Lower lobe of right lung (tissue), 2 donors: ENCODE results near the gene NPM1. TPM values are rescaled to one million over a fixed set of nuclear protein-coding genes. Genes with fewer than 3 reads are reported as not detected.
A peak's percentile ranks its signal among the peaks of the same experiment; 100 is the strongest.
"Not testable (repeated sequence)": the region's sequence is repeated elsewhere in the genome, so short reads cannot be mapped to it uniquely, and the experiment has no call there.

Experiments used
- ATAC-seq, 2 donors: fragments of 200-7000 bp; cut with Tn5 transposase; one replicate each; pipeline ENCODE4 v1.9.1; 2020 to 2022; ENCODE audit warnings: mild to moderate bottlenecking in 2 of 2, moderate library complexity in 2 of 2
- DNase-seq: peaks from one replicate; pipeline ENCODE4 v3.0.0-alpha.2; 2020
- H3K27ac ChIP-seq: fragments of 200-600 bp; one replicate; pipeline ENCODE4 v1.8.0; 2022
- H3K27me3 ChIP-seq: fragments of 200-600 bp; one replicate; pipeline ENCODE4 v1.8.0; 2022; ENCODE audit warnings: low read depth
- H3K36me3 ChIP-seq: fragments of 200-600 bp; one replicate; pipeline ENCODE4 v1.8.0; 2022; ENCODE audit warnings: mild to moderate bottlenecking
- H3K4me1 ChIP-seq: fragments of 200-600 bp; one replicate; pipeline ENCODE4 v1.8.0; 2022
- H3K4me3 ChIP-seq: fragments of 200-600 bp; one replicate; pipeline ENCODE4 v1.8.0; 2022; ENCODE audit warnings: mild to moderate bottlenecking
- H3K9me3 ChIP-seq: fragments of 200-600 bp; one replicate; pipeline ENCODE4 v1.8.0; 2022
- CTCF ChIP-seq: fragments of 200-600 bp; IDR thresholded peaks from one replicate; pipeline ENCODE4 v1.8.0; 2022; ENCODE audit warnings: antibody characterized with exemption, mild to moderate bottlenecking
- intact Hi-C: fragments of 100-400 bp; cut with DNase I; formaldehyde crosslinking; loops from one replicate; pipeline ENCODE4 v1.11.0; 2022
- total RNA-seq: library from RNA; stranded (reverse); fragmentation: NEBNext Ultra II Directional; extraction: Animal tissue kit (Norgen Biotek cat#: 25700); gene quantifications from one replicate; pipeline ENCODE4 v1.2.1, GENCODE V29; 2021
- donor health status: DM: no; HTN: yes; CAD: no; lungs with severe emphysema.

NPM1 gene
- total RNA-seq, 1 donor from 2014 or later: 684 TPM

DNA sequence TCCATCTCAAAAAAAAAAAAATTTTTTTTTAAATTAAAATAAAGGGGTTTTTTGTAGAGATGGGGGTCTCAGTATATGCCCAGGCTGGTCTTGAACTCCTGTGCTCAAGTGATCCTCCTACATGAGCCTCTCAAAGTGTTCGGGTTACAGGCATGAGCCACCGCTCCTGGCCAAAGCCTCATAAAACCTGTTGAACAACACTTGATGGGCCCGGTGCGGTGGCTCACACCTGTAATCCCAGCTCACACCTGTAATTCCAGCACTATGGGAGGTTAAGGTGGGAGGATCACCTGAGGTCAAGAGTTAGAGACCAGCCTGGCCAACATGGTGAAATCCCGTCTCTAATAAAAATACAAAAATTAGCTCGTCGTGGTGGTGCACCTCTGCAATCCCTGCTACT, 7.7 kb upstream of the NPM1 start:
- no peak for TF ChIP-seq CTCF
- intact Hi-C loops: no loop called here
- Histone ChIP-seq H3K4me1 (no peaks in the 10 kb centered on the region), H3K27ac (no peak overlapping the region), H3K4me3 (no peak overlapping the region), H3K27me3 (no peaks in the 10 kb centered on the region), H3K9me3 (no peaks in the 10 kb centered on the region), H3K36me3 (no peaks in the 10 kb centered on the region)
- ATAC-seq (no peak), DNase-seq (peak; percentile 15)

- H3K4me1 ChIP-seq: peaks cover 17% of the 10 kb centered on the region
- ATAC-seq, H3K36me3 ChIP-seq, H3K27me3 ChIP-seq, H3K9me3 ChIP-seq, intact Hi-C loops, H3K27ac ChIP-seq, H3K4me3 ChIP-seq, DNase-seq: not testable (repeated sequence)
Observed at GRCh38 chr5:171384416-171384815, 3.2 kb upstream of the NPM1 start.

GRCh38 chr5:171384999-171385398, 2.6 kb upstream of the NPM1 start:
- H3K27me3 ChIP-seq, ATAC-seq, H3K9me3 ChIP-seq, H3K27ac ChIP-seq, H3K4me3 ChIP-seq, intact Hi-C loops, DNase-seq, H3K36me3 ChIP-seq: not testable (repeated sequence)
- H3K4me1 ChIP-seq: peaks cover 23% of the 10 kb centered on the region

DNA sequence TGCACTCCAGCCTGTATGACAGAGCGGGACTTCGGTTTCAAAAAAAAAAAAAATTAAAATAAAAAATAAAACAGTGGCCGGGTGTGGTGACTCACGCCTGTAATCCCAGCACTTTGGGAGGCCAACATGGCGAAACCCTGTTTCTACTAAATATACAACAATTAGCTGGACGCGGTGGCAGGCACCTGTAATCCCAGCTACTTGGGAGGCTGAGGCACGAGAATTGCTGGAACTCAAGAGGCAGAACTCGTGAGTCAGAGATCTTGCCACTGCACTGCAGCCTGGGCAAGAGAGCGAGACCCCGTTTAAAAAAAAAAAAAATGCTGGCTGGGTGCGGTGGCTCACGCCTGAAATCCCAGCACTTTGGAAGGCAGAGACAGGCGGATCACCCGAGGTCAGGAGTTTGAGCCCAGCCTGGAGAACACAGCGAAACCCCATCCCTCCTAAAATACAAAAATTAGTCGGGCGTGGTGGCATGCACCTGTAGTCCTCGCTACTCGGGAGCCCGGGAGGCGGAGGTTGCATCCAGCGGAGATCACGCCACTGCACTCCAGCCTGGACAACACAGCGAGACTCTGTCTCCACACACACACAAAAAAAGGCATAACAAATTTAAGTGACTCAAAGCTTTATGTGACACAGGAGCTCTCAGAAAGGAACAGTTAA, 1.5 kb upstream of the NPM1 start:
- Histone ChIP-seq H3K27ac (no peak overlapping the region), H3K4me3 (no peak overlapping the region), H3K9me3 (no peaks in the 10 kb centered on the region), H3K4me1 (peaks cover 34% of the 10 kb centered on the region), H3K36me3 (peaks cover 11% of the 10 kb centered on the region), H3K27me3 (no peaks in the 10 kb centered on the region)
- TF ChIP-seq CTCF: no peak
- no peak for ATAC-seq
- intact Hi-C loops: no loop called here
- peak; percentile 44 for DNase-seq

DNA sequence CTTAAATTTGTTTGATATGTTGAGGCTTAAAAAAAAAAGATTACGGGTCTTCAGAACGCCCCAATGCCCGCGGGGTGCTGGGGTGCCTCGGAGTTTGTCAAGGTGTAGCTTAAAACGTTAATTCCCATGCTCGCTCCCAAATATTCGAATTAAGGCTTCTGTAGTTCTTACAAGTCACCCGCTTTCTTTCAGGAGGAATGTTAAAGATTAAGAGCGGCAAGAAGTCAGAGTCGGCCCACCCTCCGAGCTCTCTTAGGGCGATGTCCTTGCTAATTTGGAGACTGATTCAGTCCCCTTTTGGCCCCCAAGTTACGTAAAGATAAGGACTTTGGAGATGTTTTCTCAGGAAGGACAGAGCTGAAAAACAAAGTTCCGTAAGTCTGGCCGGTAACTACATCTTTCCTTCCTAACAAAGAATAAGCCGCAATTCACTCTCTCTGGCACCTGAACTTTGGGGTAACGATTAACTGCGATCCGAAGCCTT, 746 bp upstream of the NPM1 start:
- ATAC-seq: peak in 1 of 2 donors; percentile 0
- Histone ChIP-seq H3K27me3 (no peaks in the 10 kb centered on the region), H3K9me3 (no peaks in the 10 kb centered on the region), H3K36me3 (peaks cover 18% of the 10 kb centered on the region), H3K4me1 (peaks cover 38% of the 10 kb centered on the region), H3K4me3 (peak overlapping the region; percentile 95), H3K27ac (peak overlapping the region; percentile 94)
- peak; percentile 36 for DNase-seq
- intact Hi-C loops: no loop called here
- no peak for TF ChIP-seq CTCF

DNA sequence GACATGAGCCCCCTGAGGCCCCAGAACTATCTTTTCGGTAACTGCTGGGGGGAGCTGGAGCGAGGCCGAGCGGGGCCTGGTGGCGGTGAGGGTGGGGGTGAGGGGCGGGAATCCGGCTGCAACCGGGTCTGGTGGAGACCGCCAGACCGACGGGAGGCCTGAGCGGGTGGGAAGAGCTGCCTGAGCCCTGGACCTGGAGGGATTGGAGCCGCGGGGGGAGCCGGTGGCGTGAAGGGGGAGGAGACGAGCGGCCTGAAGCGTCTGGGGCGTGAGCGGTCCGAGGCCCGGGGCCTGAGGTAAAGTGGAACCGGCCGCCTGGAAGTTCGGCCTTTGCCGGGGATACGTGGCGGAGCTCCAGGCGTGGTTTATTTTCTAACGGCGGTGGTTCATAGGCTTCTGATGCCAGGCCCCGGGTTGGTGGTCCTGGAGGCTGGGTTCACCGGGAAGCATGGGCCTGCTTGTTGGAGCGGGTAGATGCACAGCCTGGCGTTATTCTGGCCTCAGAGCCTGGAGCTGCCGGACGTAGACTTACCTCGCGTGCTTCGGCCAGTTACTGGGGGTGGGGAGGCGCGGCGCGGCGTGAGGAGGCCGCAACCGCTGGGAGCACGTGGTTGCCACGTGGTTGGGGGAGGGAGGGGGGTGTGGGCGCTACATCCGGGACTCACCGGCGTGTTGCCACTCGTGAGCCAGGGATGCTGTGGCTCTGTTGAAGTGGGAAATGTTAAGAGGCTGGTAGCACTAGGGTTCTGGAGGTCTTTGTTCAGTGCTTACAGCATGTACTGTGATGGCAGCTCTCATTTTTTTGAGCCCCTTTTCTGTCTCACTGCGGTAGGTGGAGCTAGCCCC, 544 bp downstream of the NPM1 start:
- peak; percentile 85 for DNase-seq

More for the DNA sequence above, 544 bp downstream of the NPM1 start:
- Histone ChIP-seq H3K9me3 (no peaks in the 10 kb centered on the region), H3K4me3 (peak overlapping the region; percentile 95), H3K36me3 (peaks cover 31% of the 10 kb centered on the region), H3K4me1 (peaks cover 38% of the 10 kb centered on the region), H3K27me3 (no peaks in the 10 kb centered on the region), H3K27ac (peak overlapping the region; percentile 94)
- ATAC-seq: peak; percentile 70 to 75
- TF ChIP-seq CTCF: no peak
- intact Hi-C loops: no loop called here
